HepG2 (cell line): ENCODE results near the gene PTGIS. TPM values are rescaled to one million over a fixed set of nuclear protein-coding genes. Genes with fewer than 3 reads are reported as not detected.

ENCODE experiments used
- AKNA ChIP-seq: sonication (generic); formaldehyde crosslinking; IDR thresholded peaks from 2 replicates; pipeline ENCODE4 v1.4.0; 2020; ENCODE audit warnings: missing genetic modification reagents, borderline replicate concordance
- ATF2 ChIP-seq: sonication (generic); formaldehyde crosslinking; IDR thresholded peaks from 2 replicates; pipeline ENCODE4 v1.4.0; 2020; ENCODE audit warnings: missing genetic modification reagents
- GABPB1 ChIP-seq: IDR thresholded peaks from 2 replicates; pipeline ENCODE4 v1.6.1; 2016; ENCODE audit warnings: mild to moderate bottlenecking, missing genetic modification reagents, moderate library complexity, missing compliant biosample characterization
- IKZF4 ChIP-seq: sonication (generic); formaldehyde crosslinking; IDR thresholded peaks from 2 replicates; pipeline ENCODE4 v1.5.1; 2020; ENCODE audit warnings: borderline replicate concordance, mild to moderate bottlenecking, low read depth, missing genetic modification reagents; ENCODE audit errors: not compliant biosample characterization
- MEIS2 ChIP-seq: sonication (generic); formaldehyde crosslinking; IDR thresholded peaks from 2 replicates; pipeline ENCODE4 v1.9.0; 2021; ENCODE audit warnings: mild to moderate bottlenecking, missing genetic modification reagents
- SIN3B ChIP-seq: fragments of 150-350 bp; IDR thresholded peaks from 2 replicates; pipeline ENCODE4 v1.6.1; 2014; ENCODE audit warnings: low read length
- ZMYM4 ChIP-seq: sonication (generic); formaldehyde crosslinking; IDR thresholded peaks from 2 replicates; pipeline ENCODE4 v1.8.1; 2023; ENCODE audit warnings: mild to moderate bottlenecking, missing genetic modification reagents
- ZNF20 ChIP-seq: sonication (generic); formaldehyde crosslinking; IDR thresholded peaks from 2 replicates; pipeline ENCODE4 v1.4.0; 2020; ENCODE audit warnings: mild to moderate bottlenecking, moderate library complexity, missing genetic modification reagents
- ZNF264 ChIP-seq: sonication (generic); formaldehyde crosslinking; IDR thresholded peaks from 2 replicates; pipeline ENCODE4 v1.4.0; 2020; ENCODE audit warnings: missing genetic modification reagents
- ZNF761 ChIP-seq: sonication (generic); formaldehyde crosslinking; conservative IDR thresholded peaks from 2 replicates; pipeline ENCODE4 v1.4.0; 2020; ENCODE audit warnings: mild to moderate bottlenecking, missing genetic modification reagents
- ZNF781 ChIP-seq: sonication (generic); formaldehyde crosslinking; IDR thresholded peaks from 2 replicates; pipeline ENCODE4 v1.5.1; 2020; ENCODE audit warnings: borderline replicate concordance, mild to moderate bottlenecking, missing genetic modification reagents; ENCODE audit errors: not compliant biosample characterization
- ZSCAN12 ChIP-seq: sonication (generic); formaldehyde crosslinking; IDR thresholded peaks from 2 replicates; pipeline ENCODE4 v1.9.0; 2021; ENCODE audit warnings: mild to moderate bottlenecking, missing genetic modification reagents
- ZSCAN5A ChIP-seq: sonication (generic); formaldehyde crosslinking; IDR thresholded peaks from 2 replicates; pipeline ENCODE4 v1.8.0; 2022; ENCODE audit warnings: mild to moderate bottlenecking, missing genetic modification reagents, borderline replicate concordance
- polyA plus RNA-seq, 8 experiments: library from polyadenylated mRNA; depleted of rRNA in 3 of 8; stranded (reverse) in 7 of 8; unstranded in 1 of 8; fragments of >200 nt; fragmentation: Illumina TruSeq in 4 of 8; extraction: Trizol in 4 of 8; gene quantifications; 2 replicates each; pipeline versions ENCODE4 v1.2.1 to v1.2.3, GENCODE V29; 2011 to 2016; ENCODE audit warnings: low read depth in 4 of 8, missing spikeins in 1 of 8, mixed read lengths in 1 of 8; ENCODE audit not compliant: insufficient read depth in 1 of 8
- total RNA-seq, 5 experiments: library from RNA; depleted of rRNA; stranded (reverse); fragments of >200 nt; fragmentation: Illumina TruSeq; extraction: Trizol; gene quantifications; 2 replicates each; pipeline ENCODE4 v1.2.3, GENCODE V29; 2016; ENCODE audit warnings: low read depth in 1 of 5
- TF ChIP-seq, protein P1 (sequence below): sonication (generic); formaldehyde crosslinking; IDR thresholded peaks from 2 replicates; pipeline ENCODE4 v1.5.0; 2020; ENCODE audit warnings: mild to moderate bottlenecking, missing genetic modification reagents, borderline replicate concordance

PTGIS gene
- total and polyA plus RNA-seq, 2 of the 13 experiments (the other 11 are each of a cell fraction or from before 2014, with no cell fraction given) = not detected

DNA sequence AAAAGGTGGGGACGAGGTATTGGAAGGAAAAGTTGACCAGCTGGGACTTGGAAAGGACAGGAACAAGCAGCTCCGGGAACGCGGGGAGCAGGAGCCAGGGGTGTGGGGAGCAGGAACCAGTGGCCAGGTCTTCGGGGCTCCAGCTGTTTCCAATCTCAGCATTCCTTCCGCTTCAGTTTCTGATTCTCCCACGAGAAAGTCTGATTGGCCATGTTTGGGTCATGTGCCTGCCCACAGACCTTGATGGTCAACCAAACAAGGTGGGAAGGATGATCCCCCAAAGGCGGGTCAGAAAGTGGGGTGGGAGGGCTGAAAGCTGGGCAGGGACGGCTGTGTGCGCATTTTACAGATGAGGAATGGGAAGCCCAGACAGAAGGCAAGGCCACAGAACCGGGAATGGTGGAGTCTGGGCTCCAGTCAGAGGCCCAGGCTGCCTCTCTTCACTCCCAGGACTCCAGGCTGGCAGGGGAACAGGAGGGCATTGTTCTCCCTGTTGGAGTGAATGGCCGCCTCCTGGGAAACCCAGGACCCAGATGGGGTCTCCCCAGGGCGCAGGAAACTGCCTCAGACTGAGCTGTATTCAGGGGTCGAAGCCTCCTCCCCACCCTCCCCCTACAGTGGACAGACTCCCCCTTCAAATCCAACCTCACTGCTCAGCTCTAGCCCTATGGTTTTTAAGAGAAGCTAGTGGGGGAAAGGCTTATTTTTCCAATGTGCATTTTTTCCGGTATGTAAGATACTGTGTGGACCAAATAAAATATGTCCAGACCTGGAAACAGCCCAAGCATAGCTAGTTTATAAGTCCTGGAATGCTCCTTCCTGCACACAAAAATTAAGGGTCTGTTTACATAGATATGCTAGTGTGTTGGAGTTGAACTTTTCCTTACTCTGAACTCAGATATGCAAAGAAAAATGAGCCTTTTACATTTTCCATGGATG is 12.2 kb upstream of the PTGIS start (continued):
- TF ChIP-seq, protein P1, sequence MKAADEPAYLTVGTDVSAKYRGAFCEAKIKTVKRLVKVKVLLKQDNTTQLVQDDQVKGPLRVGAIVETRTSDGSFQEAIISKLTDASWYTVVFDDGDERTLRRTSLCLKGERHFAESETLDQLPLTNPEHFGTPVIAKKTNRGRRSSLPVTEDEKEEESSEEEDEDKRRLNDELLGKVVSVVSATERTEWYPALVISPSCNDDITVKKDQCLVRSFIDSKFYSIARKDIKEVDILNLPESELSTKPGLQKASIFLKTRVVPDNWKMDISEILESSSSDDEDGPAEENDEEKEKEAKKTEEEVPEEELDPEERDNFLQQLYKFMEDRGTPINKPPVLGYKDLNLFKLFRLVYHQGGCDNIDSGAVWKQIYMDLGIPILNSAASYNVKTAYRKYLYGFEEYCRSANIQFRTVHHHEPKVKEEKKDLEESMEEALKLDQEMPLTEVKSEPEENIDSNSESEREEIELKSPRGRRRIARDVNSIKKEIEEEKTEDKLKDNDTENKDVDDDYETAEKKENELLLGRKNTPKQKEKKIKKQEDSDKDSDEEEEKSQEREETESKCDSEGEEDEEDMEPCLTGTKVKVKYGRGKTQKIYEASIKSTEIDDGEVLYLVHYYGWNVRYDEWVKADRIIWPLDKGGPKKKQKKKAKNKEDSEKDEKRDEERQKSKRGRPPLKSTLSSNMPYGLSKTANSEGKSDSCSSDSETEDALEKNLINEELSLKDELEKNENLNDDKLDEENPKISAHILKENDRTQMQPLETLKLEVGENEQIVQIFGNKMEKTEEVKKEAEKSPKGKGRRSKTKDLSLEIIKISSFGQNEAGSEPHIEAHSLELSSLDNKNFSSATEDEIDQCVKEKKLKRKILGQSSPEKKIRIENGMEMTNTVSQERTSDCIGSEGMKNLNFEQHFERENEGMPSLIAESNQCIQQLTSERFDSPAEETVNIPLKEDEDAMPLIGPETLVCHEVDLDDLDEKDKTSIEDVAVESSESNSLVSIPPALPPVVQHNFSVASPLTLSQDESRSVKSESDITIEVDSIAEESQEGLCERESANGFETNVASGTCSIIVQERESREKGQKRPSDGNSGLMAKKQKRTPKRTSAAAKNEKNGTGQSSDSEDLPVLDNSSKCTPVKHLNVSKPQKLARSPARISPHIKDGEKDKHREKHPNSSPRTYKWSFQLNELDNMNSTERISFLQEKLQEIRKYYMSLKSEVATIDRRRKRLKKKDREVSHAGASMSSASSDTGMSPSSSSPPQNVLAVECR = no peak
- TF ChIP-seq ZMYM4 (CRISPR knock-in tag) (0 out of 2 replicates have a peak, but pooled peaks have one; percentile 28), ZSCAN5A (CRISPR knock-in tag) (no peak), AKNA (CRISPR knock-in tag) (no peak), ZNF781 (peak; percentile 52), ZNF264 (CRISPR knock-in tag) (no peak), ATF2 (no peak), ZNF761 (CRISPR knock-in tag) (0 out of 2 replicates have a peak, but pooled peaks have one; percentile 50), ZNF20 (CRISPR knock-in tag) (no peak), SIN3B (no peak), ZSCAN12 (CRISPR knock-in tag) (no peak), IKZF4 (CRISPR knock-in tag) (no peak), GABPB1 (CRISPR knock-in tag) (no peak), MEIS2 (CRISPR knock-in tag) (0 out of 2 replicates have a peak, but pooled peaks have one; percentile 24)
